Measurements from ENCODE around the gene OR52H1.

DNA sequence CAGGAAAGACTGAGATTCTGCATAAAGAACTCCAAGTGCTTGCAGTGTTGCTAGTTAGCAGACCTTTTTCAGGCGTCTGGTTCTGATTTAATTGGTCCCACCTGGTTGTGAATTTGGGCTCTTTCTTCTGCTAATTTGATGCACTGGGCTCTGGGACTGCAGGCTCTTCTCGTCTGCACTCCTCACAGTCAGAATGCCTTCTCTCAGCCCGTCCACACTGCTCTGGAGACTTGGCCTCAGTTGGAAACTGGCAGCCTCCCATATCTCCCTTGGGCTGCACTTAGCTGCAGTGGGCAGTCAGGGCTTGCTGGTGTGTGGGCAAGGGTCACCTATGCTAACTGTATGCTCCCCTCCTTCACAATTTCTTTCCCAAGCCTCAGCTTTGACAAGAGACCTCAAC, 49.6 kb upstream of the OR52H1 start:
- TF ChIP-seq REST (IDR thresholded peaks at IDR 0.05; ENCODE audit: insufficient read depth in 1 of 2, low read depth in 2 of 2, low read length in 2 of 2) (no peak), TAF1 (IDR thresholded peaks at IDR 0.05; ENCODE audit: borderline replicate concordance, insufficient read depth, low read length) (no peak), POLR2AphosphoS5 (IDR thresholded peaks at IDR 0.05; ENCODE audit: low read depth, low read length) (no peak)
